ENCODE measurements around the gene MELTF. TPM values are rescaled to one million over a fixed set of nuclear protein-coding genes. Genes with fewer than 3 reads are reported as not detected.
A peak's percentile ranks its signal among the peaks of the same experiment; 100 is the strongest.

MELTF gene
- total and polyA plus RNA-seq, 9 of the 15 experiments (the other 6 are each of a cell fraction or from before 2014, with no cell fraction given) = 0.35 to 10.5 (median 4.5) TPM

- TF ChIP-seq HOMEZ (CRISPR knock-in tag; IDR thresholded peaks at IDR 0.05) (no peak), LEF1 (IDR thresholded peaks at IDR 0.05) (peak; percentile 68; the same call in 1 of the 2 replicates), GATAD2B (IDR thresholded peaks at IDR 0.05; ENCODE audit: borderline replicate concordance) (peak; percentile 76), USF2 (CRISPR knock-in tag; IDR thresholded peaks at IDR 0.05) (peak; percentile 87), ZNF184 (CRISPR knock-in tag; IDR thresholded peaks at IDR 0.05) (no peak), ZNF57 (CRISPR knock-in tag; IDR thresholded peaks at IDR 0.05) (no peak), NR4A1 (CRISPR knock-in tag; IDR thresholded peaks at IDR 0.05) (no peak), NR4A1 (tag; IDR thresholded peaks at IDR 0.05) (no peak), BHLHE40 (IDR thresholded peaks at IDR 0.05; ENCODE audit: low read length) (peak; percentile 93), ZBTB17 (CRISPR knock-in tag; IDR thresholded peaks at IDR 0.05) (peak; percentile 15; the same call in 1 of the 2 replicates), ZNF639 (CRISPR knock-in tag; conservative IDR thresholded peaks at IDR 0.05 in 1 of 2, IDR thresholded peaks at IDR 0.05 in 1 of 2) (0 out of 4 replicates have a peak, but pooled peaks of 1 of the 2 experiments have one; percentile 59), HMBOX1 (IDR thresholded peaks at IDR 0.05) (peak; percentile 65), ILF3 (IDR thresholded peaks at IDR 0.05; ENCODE audit: borderline replicate concordance) (no peak), CBX8 (IDR thresholded peaks at IDR 0.05; ENCODE audit: borderline replicate concordance, extremely low read depth, low read depth, low read length, poor library complexity, severe bottlenecking) (no peak), ZNF324 (CRISPR knock-in tag; IDR thresholded peaks at IDR 0.05) (no peak), SNAPC5 (CRISPR knock-in tag; IDR thresholded peaks at IDR 0.05) (no peak), KDM5B (IDR thresholded peaks at IDR 0.05; ENCODE audit: insufficient replicate concordance, low read depth, low read length) (no peak), ESRRB (CRISPR knock-in tag; IDR thresholded peaks at IDR 0.05; ENCODE audit: borderline replicate concordance) (no peak), ZNF584 (CRISPR knock-in tag; IDR thresholded peaks at IDR 0.05; ENCODE audit: low read depth) (no peak), ZNF780A (CRISPR knock-in tag; IDR thresholded peaks at IDR 0.05) (no peak)
These were observed 2.0 kb upstream of the MELTF start (continued) for GRCh38 chr3:197031315-197032285.

Data from K562 (cell line).